GM20000 (cell line): ENCODE results near the gene FGD1.

Experiments used
- DNase-seq: peaks from one replicate; pipeline ENCODE4 v3.0.0; 2012; ENCODE audit warnings: low spot score
- CTCF ChIP-seq: IDR thresholded peaks from 2 replicates; pipeline ENCODE4 v1.5.1; 2012; ENCODE audit warnings: mild to moderate bottlenecking, control low read depth; ENCODE audit errors: extremely low read depth, missing control alignments

FGD1 gene

GRCh38 chrX:54435121-54435520 is 60.9 kb downstream of the FGD1 start:
- no peak for DNase-seq
- no peak for TF ChIP-seq CTCF

- TF ChIP-seq CTCF, result no peak
- DNase-seq, result no peak
Measured at GRCh38 chrX:54430519-54430918, 65.5 kb downstream of the FGD1 start.

- TF ChIP-seq CTCF, result no peak
- no peak for DNase-seq
Measured at GRCh38 chrX:54427837-54428424, 68.1 kb downstream of the FGD1 start.

GRCh38 chrX:54423161-54423888 is 72.7 kb downstream of the FGD1 start:
- TF ChIP-seq CTCF, result no peak
- no peak for DNase-seq

- no peak for DNase-seq
- TF ChIP-seq CTCF, result no peak
Measured at GRCh38 chrX:54422168-54422567, 73.9 kb downstream of the FGD1 start.

- no peak for TF ChIP-seq CTCF
- no peak for DNase-seq
Measured at GRCh38 chrX:54419559-54420302, 76.3 kb downstream of the FGD1 start.

- TF ChIP-seq CTCF, result no peak
- no peak for DNase-seq
Measured at GRCh38 chrX:54416965-54417364, 79.1 kb downstream of the FGD1 start.
